ENCODE measurements around the gene CFAP157.
"Not testable (repeated sequence)": the region's sequence is repeated elsewhere in the genome, so short reads cannot be mapped to it uniquely, and the experiment has no call there.

CFAP157 gene

GRCh38 chr9:127754099-127755060 is 47.6 kb downstream of the CFAP157 start:
- Histone ChIP-seq H3K27ac (no peak overlapping the region), H3K4me3 (peak overlapping the region in 1 of 7 experiments; percentile 17)

DNA sequence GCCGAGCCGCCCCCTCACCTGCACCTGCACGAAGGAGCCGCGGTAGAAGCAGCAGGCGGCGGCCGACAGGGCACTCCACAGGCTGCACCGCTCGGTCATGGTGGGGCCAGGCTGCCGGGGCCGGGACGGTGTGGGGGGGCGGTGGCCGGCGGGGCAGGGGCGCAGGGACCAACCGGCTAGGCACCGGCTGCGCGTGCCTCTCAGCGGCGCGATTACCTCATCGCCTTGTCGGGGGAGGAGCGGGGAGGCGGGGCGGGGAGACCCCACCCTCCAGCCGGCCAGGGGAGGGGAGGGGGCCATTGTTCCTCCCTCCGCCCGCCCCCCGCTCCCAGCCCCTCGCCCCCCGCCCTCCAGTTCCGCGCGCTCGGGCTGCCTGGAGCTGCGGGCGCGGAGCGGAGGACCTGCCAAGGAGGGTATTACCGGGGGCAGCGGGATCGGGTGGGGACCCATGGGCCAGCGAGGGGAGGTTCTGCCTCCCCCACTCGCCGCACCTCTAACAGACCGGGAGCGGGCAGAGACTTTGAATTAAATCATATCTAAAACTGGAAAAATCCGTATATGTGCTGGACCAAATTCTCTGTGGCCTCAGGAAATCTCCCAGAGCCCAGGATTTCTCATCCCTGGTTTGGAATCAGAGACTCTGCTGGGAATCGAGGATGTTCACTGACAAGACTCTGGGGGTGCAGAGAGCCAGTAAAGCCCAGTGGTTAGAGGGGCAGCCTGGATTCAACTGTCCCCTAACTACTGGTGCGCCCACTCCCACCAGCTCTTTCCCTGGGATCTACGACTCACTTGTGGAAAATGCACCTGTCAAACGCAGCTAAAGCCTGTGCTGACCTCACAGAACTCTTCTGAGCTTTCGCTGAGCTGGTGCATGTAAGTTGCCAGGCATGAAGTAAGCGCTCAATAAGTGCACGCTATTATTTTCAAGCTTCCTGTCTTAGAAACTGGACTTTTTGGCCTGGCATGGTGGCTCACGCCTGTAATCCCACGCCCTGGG is 48.6 kb downstream of the CFAP157 start:
- no peak overlapping the region for H3K27ac ChIP-seq
- peak overlapping the region in 1 of 7 experiments; percentile 17 for H3K4me3 ChIP-seq

DNA sequence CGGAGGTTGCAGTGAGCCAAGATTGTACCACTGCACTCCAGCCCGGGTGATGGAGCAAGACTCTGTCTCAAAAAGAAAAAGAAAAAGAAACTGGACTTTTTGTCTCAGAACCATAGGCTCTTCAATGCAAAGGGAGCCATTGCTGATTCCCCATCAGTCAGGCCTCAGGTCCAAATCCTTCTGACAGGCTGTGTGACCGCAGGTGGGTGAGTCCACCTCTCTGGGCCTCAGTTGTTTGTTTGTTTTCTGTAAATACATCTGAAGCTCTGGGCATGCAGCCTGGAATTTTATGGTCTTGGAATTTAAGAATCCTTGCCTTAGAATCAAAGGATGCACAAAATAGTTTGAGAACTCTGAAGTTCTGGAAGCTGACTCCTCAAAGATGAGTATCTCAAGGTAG is 49.4 kb downstream of the CFAP157 start:
- H3K27ac ChIP-seq = no peak overlapping the region

GRCh38 chr9:127756776-127757175 is 50.0 kb downstream of the CFAP157 start:
- H3K27ac ChIP-seq, H3K4me3 ChIP-seq: not testable (repeated sequence)

More for the DNA sequence above, 49.4 kb downstream of the CFAP157 start:
- no peak overlapping the region for H3K4me3 ChIP-seq

DNA sequence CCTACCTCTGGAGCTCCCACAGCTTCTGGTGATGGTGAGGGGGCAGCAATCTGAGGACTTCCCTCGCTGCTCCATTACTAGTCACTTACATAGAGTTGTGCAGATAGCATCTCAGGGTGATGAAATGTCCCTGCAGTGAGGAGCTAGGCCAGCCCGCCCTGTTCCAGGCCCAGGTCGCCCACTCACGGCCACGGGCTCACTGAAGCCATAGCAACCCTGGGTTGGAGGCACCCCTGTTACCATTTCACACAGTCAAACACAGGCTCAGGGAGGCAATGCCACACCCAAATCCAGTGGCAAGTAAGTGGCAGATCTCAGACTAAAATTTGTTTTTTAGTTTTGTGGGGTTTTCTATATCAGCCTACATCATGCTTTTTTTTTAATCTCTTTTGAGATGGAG is 52.1 kb downstream of the CFAP157 start:
- peak overlapping the region in 1 of 21 experiments; percentile 34 for H3K27ac ChIP-seq
- H3K4me3 ChIP-seq = no peak overlapping the region

- Histone ChIP-seq H3K27ac (peak overlapping the region in 8 of 21 experiments; percentile 15 to 74 (median 64)), H3K4me3 (no peak overlapping the region)
Observed at GRCh38 chr9:127761061-127761460, 54.3 kb downstream of the CFAP157 start.

GRCh38 chr9:127761491-127761956 is 54.7 kb downstream of the CFAP157 start:
- Histone ChIP-seq H3K27ac (peak overlapping the region in 15 of 21 experiments; percentile 15 to 82 (median 57)), H3K4me3 (no peak overlapping the region)

- Histone ChIP-seq H3K27ac (peak overlapping the region in 18 of 21 experiments; percentile 7 to 87 (median 58)), H3K4me3 (no peak overlapping the region)
Observed at GRCh38 chr9:127762111-127762676, 55.4 kb downstream of the CFAP157 start.

- Histone ChIP-seq H3K4me3 (no peak overlapping the region), H3K27ac (peak overlapping the region in 19 of 21 experiments; percentile 3 to 87 (median 53))
Observed at GRCh38 chr9:127763918-127764384, 57.2 kb downstream of the CFAP157 start.

DNA sequence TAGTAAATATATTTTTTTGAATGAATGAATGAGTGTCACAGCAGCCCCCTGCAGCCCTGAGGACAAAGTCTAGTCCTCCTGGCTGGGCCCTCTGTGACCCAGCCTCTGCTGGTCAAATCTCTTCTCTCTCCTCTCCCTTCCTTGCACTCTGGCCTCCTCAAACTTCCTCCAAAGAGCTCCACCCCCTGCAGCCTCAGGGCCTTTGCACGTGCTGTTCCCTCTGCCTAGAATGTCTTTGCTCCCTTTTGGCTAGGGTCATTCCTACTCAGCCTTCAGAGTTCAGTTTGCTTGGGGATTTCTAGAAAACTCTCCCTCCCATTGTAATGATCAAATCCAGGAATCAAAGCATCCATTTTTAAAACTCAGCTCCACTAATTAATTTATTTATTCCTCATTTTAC is 58.6 kb downstream of the CFAP157 start:
- no peak overlapping the region for H3K4me3 ChIP-seq
- peak overlapping the region in 8 of 21 experiments; percentile 3 to 87 (median 78) for H3K27ac ChIP-seq
